ENCODE data around the gene FOXN3.
"Not testable (repeated sequence)": the region's sequence is repeated elsewhere in the genome, so short reads cannot be mapped to it uniquely, and the experiment has no call there.

Gene FOXN3

DNA sequence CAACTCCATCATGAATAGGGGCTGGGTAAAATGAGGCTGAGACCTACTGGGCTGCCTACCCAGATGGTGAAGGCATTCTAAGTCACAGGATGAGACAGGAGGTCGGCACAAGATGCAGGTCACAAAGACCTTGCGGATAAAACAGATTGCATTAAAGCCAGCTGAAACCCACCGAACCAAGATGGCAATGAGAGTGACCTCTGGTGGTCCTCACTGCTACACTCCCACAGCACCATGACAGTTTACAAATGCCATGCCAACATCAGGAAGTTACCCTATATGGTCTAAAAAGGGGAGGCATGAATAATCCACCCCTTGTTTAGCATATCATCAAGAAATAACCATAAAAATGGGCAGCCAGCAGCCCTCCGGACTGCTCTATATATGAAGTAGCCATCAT lies 122.6 kb downstream of the FOXN3 start:
- H3K4me3 Mint-ChIP-seq, H3K9me3 Mint-ChIP-seq, H3K27me3 Mint-ChIP-seq, H3K27ac Mint-ChIP-seq: not testable (repeated sequence)
- peaks cover 51% of the 10 kb centered on the region for H3K36me3 Mint-ChIP-seq (ENCODE audit: low read depth)
- peaks cover 41% of the 10 kb centered on the region for H3K4me1 Mint-ChIP-seq (ENCODE audit: low read depth)

DNA sequence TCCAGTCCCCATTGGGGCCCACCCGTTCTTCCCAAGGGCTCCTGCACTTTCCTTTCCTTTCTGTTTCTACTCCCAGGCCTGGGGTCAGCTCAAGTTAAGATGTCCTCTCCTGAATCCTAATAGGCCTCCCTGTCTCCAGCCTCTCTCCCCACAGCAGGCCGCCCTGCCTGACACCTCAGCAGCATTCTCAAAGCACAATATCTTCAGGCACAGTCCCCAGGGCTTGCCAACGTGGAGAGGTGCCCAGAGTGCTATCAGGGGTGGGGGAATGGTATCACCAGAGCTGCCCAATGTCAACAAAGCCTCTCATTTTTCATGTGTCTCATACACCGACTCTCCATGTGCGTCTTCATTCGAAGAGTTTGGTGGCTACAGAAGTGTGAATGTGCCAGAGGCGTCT lies 123.0 kb downstream of the FOXN3 start:
- Mint-ChIP-seq H3K4me1 (ENCODE audit: low read depth) (peaks cover 37% of the 10 kb centered on the region), H3K36me3 (ENCODE audit: low read depth) (peaks cover 47% of the 10 kb centered on the region), H3K4me3 (no peak overlapping the region)

DNA sequence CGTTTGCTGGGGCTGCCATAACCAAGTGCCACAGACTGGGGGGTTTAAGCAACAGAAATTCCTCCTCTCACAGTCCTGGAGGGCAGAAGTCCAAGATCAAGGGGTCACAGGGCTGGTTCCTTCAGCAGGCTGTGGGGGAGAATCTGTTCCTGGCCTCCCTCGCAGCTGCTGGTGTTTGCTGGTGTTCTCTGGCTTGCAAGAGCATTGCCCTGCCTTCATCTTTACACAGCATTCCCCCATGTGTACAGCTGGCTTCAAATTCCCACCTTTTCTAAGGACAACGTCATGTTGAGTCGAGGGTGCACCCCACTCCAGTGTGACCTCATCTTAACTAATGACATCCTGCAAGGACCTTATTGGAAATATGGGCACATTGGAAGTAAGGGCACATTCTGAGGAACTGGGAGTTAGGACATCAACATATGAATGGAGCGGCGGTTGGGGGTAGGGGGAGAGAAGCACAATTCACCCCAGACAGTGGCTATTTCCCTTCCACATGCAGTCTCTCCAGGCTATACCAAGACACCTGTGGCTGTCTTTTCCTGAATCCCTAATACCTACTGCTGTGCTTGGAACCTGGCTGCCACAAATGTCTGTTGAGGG lies 123.6 kb downstream of the FOXN3 start:
- H3K9me3 Mint-ChIP-seq = no peaks in the 10 kb centered on the region
- no peak overlapping the region for H3K4me3 Mint-ChIP-seq
- H3K27ac Mint-ChIP-seq = no peak overlapping the region
- peaks cover 43% of the 10 kb centered on the region for H3K36me3 Mint-ChIP-seq (ENCODE audit: low read depth)
- H3K27me3 Mint-ChIP-seq = no peaks in the 10 kb centered on the region
- peaks cover 31% of the 10 kb centered on the region for H3K4me1 Mint-ChIP-seq (ENCODE audit: low read depth)

More for the DNA sequence above, 123.0 kb downstream of the FOXN3 start:
- no peaks in the 10 kb centered on the region for H3K27me3 Mint-ChIP-seq
- no peaks in the 10 kb centered on the region for H3K9me3 Mint-ChIP-seq
- no peak overlapping the region for H3K27ac Mint-ChIP-seq

DNA sequence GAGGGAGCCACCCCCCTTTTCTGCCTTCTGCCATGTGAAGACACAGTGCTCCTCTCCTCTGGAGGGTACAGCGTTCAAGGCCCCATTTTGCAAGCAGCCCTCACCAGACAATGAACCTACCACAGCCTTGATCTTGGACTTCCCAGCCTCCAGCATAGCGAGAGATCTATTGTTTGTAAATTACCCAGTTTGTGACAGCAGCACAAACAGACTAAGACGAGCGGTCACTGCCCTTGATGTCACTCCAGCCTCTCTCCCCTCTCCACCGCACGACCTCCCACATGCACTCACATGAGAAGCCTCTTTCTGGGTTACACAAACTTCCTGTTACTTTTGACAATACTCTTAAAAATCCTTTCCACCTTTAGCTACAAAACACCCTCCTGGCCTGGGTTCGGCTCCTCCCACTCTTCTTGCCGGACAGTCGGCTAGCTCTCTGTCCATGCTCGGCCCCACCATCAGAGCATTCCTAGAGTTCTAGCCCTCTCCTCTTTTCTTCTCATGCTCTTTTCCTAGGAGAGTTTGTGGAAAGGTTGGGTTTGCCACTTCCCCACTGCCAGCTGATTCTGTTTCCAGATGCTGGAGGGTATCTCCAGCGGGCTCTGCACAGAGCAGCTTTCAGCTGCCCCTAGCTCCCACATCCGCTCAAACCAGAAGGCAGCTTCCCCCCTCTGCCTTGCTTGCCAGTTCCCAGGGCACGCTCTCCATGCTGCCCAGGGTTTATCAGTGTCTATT lies 124.3 kb downstream of the FOXN3 start:
- Mint-ChIP-seq H3K4me3 (no peak overlapping the region), H3K9me3 (no peaks in the 10 kb centered on the region), H3K27me3 (no peaks in the 10 kb centered on the region), H3K4me1 (ENCODE audit: low read depth) (peaks cover 35% of the 10 kb centered on the region), H3K36me3 (ENCODE audit: low read depth) (peaks cover 43% of the 10 kb centered on the region), H3K27ac (peak overlapping the region; percentile 13)

DNA sequence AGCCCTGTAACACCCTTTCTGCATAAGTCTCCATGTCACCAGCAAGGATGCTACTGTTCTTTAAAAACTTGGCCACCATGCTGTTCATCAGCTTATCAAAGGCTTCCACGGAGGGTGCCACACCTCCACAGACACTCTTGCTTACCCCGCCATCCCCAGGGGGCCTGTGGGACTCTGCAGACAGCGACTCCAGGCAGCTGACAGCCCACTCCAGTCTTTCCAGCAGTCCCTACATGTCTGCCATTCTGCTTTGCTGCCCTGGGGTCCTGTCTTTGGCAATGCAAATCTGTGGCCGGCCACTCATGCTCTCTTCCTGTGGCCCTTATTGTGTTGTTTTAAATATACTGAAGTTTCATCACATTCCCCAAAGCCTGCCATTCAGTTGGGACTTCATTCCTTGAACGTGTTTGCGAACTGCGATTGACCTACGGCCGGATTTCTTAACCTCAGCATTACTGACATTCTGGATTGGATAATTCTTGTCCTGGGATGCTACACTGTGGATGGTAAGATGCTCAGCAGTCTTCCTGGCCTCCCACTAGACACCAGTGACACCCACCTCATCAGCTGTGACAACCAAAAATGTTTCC lies 125.6 kb downstream of the FOXN3 start:
- H3K4me3 Mint-ChIP-seq = no peak overlapping the region
- H3K27ac Mint-ChIP-seq = no peak overlapping the region
- H3K27me3 Mint-ChIP-seq = no peaks in the 10 kb centered on the region
- peaks cover 43% of the 10 kb centered on the region for H3K36me3 Mint-ChIP-seq (ENCODE audit: low read depth)
- no peaks in the 10 kb centered on the region for H3K9me3 Mint-ChIP-seq
- peaks cover 46% of the 10 kb centered on the region for H3K4me1 Mint-ChIP-seq (ENCODE audit: low read depth)

DNA sequence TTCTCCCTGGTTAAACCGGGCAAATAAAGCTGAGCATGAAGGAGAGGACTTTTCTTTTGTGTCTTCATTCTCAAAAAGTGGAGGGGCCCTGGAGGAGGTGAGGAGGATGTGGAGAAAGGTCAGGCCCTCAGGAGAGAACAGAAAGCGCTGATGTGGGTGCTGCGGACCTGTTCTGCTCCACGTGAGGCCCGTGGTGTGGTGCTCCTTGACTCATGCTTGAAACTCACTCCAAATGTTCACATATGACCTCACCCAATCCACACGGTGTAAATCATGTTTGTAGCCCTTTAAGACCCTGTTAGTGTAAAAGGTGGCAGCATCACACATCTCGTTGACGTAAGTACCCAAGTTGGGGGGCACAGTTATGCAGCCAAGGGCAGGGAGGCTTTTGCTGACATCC lies 126.2 kb downstream of the FOXN3 start:
- no peak overlapping the region for H3K27ac Mint-ChIP-seq
- no peaks in the 10 kb centered on the region for H3K9me3 Mint-ChIP-seq
- peaks cover 43% of the 10 kb centered on the region for H3K36me3 Mint-ChIP-seq (ENCODE audit: low read depth)
- no peak overlapping the region for H3K4me3 Mint-ChIP-seq
- H3K27me3 Mint-ChIP-seq = no peaks in the 10 kb centered on the region
- peaks cover 52% of the 10 kb centered on the region for H3K4me1 Mint-ChIP-seq (ENCODE audit: low read depth)

DNA sequence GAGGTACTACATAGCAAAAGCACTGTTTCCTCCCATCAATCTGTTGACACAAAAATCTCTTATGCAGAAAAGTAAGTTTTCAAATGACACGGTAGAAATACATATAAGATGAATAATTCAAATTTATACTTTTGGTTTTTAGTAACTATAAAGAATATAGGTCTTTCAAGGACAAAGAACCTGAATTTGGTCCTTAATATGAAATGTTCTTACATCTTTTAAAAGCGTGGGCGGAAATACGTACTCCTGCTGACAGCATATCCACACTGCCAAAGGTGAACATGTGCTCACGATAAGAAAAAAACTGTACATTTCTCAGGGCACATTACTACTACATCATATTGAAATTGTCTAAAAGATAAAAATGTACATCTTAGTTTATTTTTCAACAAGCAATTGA lies 127.6 kb downstream of the FOXN3 start:
- H3K36me3 Mint-ChIP-seq (ENCODE audit: low read depth) = peaks cover 48% of the 10 kb centered on the region
- no peak overlapping the region for H3K4me3 Mint-ChIP-seq
- H3K9me3 Mint-ChIP-seq = no peaks in the 10 kb centered on the region
- no peak overlapping the region for H3K27ac Mint-ChIP-seq
- no peaks in the 10 kb centered on the region for H3K27me3 Mint-ChIP-seq
- H3K4me1 Mint-ChIP-seq (ENCODE audit: low read depth) = peaks cover 63% of the 10 kb centered on the region

DNA sequence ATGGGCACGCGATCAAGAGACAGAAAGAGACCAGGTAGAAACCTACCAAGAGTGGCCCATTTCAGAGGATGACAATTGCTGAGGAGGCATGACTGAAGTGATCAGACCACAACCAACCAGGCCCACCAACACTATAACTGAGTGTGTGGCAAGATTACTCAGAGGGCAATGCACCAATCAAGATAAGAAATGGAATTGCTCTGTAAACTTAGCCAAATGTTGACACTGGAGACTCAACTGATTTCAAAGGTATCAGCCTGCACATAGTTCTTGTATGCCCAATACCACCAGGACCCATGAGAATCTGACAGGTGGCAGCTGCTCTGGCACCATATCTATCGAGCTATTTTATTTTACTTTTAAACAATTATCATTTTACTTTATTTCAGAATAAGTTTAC lies 128.9 kb downstream of the FOXN3 start:
- Mint-ChIP-seq H3K4me1 (ENCODE audit: low read depth) (peaks cover 76% of the 10 kb centered on the region), H3K27me3 (no peaks in the 10 kb centered on the region), H3K4me3 (no peak overlapping the region), H3K36me3 (ENCODE audit: low read depth) (peaks cover 51% of the 10 kb centered on the region), H3K27ac (peak overlapping the region; percentile 8), H3K9me3 (no peaks in the 10 kb centered on the region)

DNA sequence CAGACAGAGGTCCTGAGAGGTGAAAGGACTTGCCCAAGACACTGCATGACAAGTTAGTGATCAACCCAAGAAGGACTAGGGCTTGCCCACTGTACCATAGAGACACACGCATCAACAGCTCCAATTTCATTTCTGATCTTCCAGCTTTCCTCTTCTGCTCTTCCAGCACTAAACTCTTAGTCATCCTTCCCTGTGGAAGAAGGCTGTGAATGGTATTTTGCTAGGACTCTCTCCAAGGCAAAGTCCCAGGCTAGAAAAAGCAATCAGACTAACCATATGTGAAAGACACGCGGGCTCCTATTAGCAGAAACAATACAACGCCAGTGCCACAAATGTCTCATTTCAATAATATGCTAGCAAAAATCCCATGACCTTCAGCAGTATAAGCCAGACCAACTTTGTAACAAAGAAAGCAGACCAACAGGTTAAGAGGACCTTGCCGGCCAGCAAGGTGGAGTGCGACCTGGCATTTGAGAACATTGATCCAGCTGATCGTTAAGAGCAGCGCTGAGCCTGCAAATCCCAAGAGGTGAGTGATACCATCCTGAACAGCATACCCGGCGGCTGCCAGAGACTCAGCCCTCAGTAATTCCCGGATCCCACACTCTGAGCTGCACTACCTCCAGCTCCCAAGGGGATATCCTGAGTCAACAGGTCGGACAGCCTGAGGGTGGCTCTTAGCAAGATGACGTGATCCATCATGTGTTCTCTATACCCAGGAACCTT lies 132.5 kb downstream of the FOXN3 start:
- peak overlapping the region; percentile 45 for H3K27ac Mint-ChIP-seq
- peaks cover 80% of the 10 kb centered on the region for H3K4me1 Mint-ChIP-seq (ENCODE audit: low read depth)
- H3K9me3 Mint-ChIP-seq = no peaks in the 10 kb centered on the region
- no peak overlapping the region for H3K4me3 Mint-ChIP-seq
- H3K36me3 Mint-ChIP-seq (ENCODE audit: low read depth) = peaks cover 43% of the 10 kb centered on the region
- no peaks in the 10 kb centered on the region for H3K27me3 Mint-ChIP-seq

DNA sequence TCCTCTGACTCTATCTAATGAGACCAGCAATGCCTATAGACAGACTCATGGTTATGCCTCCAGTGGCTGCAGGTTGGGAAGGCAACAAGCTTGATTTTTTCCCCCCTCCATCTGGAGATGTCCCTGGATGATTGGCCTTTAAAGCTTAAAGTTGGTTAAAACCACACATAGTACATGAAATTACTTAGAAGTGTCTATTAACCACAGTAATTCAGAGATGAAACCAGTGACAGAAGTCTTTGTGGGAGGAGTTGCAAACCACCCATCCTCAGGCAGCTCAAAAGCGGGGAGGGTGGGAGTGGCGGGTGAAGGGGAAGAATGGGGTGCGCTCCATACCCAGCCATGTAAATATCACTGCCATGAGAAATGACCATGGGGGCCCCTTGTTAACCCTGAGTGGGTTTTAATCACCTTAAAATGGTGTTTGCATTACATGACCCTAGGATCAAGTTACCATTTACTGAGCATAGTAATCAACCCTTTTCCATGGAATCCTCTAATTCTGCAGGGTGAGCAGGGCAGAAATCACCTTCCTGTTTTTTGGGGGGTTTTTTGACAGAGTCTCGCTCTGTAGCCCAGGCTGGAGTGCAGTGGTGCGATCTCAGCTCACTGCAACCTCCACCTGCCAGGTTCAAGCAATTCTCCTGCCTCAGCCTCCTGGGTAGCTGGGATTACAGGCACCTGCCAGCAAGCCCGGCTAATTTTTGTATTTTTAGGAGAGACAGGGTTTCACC lies 133.5 kb downstream of the FOXN3 start:
- peaks cover 53% of the 10 kb centered on the region for H3K36me3 Mint-ChIP-seq (ENCODE audit: low read depth)
- H3K9me3 Mint-ChIP-seq = no peaks in the 10 kb centered on the region
- H3K4me3 Mint-ChIP-seq = peak overlapping the region; percentile 21
- no peaks in the 10 kb centered on the region for H3K27me3 Mint-ChIP-seq
- H3K4me1 Mint-ChIP-seq (ENCODE audit: low read depth) = peaks cover 90% of the 10 kb centered on the region
- H3K27ac Mint-ChIP-seq = peak overlapping the region; percentile 85

DNA sequence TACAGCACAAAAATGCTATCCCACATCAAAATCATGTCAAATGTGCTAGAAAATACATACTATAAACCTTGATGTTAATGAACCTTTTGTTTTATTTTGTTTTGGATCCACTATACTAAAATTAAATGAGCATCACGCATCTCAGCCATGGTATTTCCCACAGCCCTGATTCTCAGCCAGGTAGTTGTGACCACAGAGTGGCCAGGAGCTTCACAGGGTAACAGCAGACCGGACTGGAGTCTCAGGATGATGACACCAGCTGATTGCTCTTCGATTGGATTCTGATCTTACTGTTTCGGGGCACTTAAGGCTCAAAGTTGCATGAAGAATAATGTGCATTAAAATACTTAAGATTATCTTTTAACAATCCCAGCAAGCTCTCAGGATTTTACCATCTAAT lies 134.8 kb downstream of the FOXN3 start:
- Mint-ChIP-seq H3K36me3 (ENCODE audit: low read depth) (peaks cover 61% of the 10 kb centered on the region), H3K27me3 (no peaks in the 10 kb centered on the region), H3K4me3 (no peak overlapping the region), H3K4me1 (ENCODE audit: low read depth) (peaks cover 95% of the 10 kb centered on the region), H3K9me3 (no peaks in the 10 kb centered on the region), H3K27ac (no peak overlapping the region)

DNA sequence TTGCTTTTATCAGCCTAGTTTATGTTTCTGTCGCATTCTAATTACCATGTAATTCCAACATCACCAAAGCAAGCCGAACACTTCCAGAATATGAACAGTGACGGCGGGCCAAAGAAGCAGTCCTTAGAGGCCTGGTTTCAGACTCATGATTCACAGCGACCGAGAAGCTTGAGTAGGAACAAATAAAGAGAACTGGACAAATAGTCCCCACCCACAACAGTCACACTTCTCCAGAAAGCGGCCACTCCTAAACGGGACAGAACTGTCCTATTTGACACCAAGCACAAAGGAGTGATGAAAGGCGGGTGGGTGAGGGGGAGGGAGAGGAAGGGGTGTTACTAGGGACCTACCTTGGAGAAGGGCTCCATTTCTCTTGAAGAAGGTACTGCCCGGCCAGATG lies 136.4 kb downstream of the FOXN3 start:
- H3K27me3 Mint-ChIP-seq = no peaks in the 10 kb centered on the region
- no peak overlapping the region for H3K4me3 Mint-ChIP-seq
- H3K9me3 Mint-ChIP-seq = no peaks in the 10 kb centered on the region
- H3K36me3 Mint-ChIP-seq (ENCODE audit: low read depth) = peaks cover 73% of the 10 kb centered on the region
- H3K27ac Mint-ChIP-seq = no peak overlapping the region
- peaks cover 97% of the 10 kb centered on the region for H3K4me1 Mint-ChIP-seq (ENCODE audit: low read depth)

DNA sequence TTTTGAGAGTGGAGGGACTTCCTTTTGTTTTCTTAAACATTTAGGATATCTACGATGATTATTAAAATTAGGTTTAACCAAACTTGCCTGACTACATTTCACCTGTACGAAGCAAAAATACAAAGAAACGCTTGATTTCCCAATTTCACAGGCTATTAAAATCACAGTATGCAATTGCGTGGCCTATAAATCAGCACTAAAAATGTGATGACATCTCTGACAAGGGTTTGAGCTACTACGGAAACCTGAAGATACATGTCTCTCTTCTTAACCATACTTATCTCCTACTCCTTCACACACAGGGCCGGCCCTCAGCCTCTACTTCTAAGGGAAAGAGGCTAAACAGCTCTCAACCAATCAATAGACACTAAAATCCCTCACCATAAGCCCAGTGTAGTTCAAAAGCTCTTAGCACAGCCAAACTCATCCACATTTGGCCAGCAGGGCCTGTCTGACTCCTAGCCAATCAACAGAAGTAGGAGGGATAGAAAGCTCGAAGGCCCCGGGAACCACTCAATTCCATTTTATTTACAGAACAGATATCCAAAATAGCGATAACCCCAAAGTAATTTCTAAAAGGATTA lies 137.3 kb downstream of the FOXN3 start:
- Mint-ChIP-seq H3K9me3 (no peaks in the 10 kb centered on the region), H3K27me3 (no peaks in the 10 kb centered on the region), H3K36me3 (ENCODE audit: low read depth) (peaks cover 75% of the 10 kb centered on the region), H3K4me1 (ENCODE audit: low read depth) (peaks cover 98% of the 10 kb centered on the region), H3K4me3 (no peak overlapping the region), H3K27ac (peak overlapping the region; percentile 41)

DNA sequence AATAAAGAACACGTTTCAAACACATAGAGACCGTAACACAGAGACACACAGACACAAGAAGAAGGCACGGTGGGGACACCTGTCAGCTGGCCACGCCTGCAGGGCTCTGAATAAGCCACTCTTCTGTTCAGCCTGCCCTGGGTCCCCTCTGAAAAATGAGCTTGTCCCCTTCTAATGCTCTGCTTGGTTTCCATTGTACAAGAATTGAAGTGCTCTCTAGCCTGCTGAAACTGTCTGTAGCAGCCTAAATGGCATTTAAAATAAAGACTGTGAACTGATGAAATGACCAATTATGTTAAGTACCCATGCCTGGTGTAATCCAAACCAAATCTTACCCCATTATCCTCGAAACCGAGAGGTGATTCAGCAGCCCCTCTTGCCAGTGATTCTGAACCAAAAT lies 139.8 kb downstream of the FOXN3 start:
- no peaks in the 10 kb centered on the region for H3K9me3 Mint-ChIP-seq
- H3K27ac Mint-ChIP-seq = peak overlapping the region; percentile 100
- H3K27me3 Mint-ChIP-seq = no peaks in the 10 kb centered on the region
- peaks cover 96% of the 10 kb centered on the region for H3K4me1 Mint-ChIP-seq (ENCODE audit: low read depth)
- peaks cover 86% of the 10 kb centered on the region for H3K36me3 Mint-ChIP-seq (ENCODE audit: low read depth)
- peak overlapping the region; percentile 78 for H3K4me3 Mint-ChIP-seq
